NCI-H2107 treated with DMSO at 0.1 percent for 48 hours (cell line): Measurements from ENCODE around the gene NOS1AP.
A peak's percentile ranks its signal among the peaks of the same experiment; 100 is the strongest.
"Not testable (repeated sequence)": the region's sequence is repeated elsewhere in the genome, so short reads cannot be mapped to it uniquely, and the experiment has no call there.

Experiments used
- DNase-seq: peaks from one replicate; lab custom pipeline; 2025; ENCODE audit not compliant: unreplicated experiment; lab: John Stamatoyannopoulos, UW

NOS1AP gene

GRCh38 chr1:162396201-162396906 lies 326.9 kb downstream of the NOS1AP start:
- DNase-seq, result no peak

GRCh38 chr1:162397039-162397448 lies 327.6 kb downstream of the NOS1AP start:
- DNase-seq, result no peak

DNA sequence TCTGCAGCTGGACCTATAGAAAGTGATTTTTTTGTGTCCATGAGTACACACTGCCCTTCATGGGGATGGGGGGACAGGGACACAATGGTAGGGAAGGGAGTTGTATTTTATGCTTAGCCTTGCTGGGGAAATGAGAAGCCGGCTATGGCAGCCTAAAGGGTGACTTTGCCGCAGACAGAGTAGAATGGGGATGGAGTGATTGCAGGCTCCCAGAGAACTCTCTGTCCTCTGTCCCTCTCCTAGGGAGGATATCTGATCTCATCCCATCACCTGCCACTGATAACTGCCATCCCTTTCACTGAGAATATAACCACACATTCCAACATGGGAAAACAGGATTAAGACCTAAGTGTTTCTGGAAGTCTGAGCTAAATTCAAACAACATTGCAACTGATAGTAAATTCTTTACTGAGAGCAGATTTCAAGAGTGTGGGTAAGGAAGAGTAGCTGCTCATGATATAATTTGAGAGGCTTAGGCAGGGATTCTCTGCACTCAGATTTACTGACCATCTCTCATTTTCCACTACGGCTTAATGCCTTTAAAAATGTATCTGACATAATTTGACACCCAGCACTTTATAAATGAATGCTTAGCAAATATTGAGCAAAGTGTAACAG lies 328.6 kb downstream of the NOS1AP start:
- peak; percentile 47 for DNase-seq

DNA sequence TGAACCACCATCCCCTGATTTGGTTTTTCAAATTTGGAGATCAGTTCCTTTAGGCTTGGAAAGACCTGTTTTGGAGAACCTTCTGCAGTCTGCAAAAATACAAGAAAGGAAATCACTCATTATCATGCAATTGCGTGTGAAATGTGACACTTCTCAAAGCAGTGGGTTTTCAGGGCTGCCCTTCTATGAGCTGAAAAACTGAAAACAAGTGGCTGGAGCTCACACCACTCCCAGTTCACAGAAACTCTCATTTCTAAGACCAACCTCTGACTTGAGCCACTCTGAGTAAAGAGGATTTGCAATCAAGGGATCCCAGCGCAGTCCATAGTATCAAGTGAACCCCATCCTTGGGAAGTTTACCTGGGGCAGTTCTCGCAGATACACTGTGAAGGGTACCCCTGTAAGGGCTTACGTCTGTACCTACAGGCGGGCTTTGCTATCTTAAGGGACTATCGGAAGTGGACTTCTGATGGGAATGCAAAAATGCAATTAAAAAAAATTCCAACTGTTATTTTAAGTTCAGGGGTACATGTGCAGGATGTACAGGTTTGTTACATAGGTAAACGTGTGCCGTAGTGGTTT lies 329.6 kb downstream of the NOS1AP start:
- no peak for DNase-seq

DNA sequence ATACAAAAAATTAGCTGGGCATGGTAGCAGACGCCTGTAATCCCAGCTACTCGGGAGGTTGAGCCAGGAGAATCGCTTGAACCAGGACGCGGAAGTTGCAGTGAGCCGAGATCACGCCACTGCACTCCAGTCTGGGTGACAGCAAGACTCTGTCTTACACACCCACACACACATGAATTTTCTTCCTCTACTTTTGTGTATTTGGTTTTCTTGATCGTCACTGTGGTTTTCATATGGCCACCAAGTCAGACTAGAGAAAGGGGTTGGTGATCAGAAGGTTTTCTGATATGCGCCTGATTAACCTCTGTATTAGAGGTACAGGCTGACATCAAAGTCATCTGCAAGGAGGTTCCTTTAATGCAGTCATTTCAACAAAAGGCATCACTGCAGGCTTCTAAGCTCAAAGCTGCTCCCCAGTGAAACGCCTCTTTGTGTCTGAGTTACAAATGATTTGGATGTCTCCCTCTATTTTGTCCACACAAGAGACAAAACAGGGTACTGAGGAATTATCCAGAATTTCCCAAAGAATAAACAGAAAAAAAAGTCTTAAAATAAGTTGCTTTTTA lies 331.4 kb downstream of the NOS1AP start:
- no peak for DNase-seq

DNA sequence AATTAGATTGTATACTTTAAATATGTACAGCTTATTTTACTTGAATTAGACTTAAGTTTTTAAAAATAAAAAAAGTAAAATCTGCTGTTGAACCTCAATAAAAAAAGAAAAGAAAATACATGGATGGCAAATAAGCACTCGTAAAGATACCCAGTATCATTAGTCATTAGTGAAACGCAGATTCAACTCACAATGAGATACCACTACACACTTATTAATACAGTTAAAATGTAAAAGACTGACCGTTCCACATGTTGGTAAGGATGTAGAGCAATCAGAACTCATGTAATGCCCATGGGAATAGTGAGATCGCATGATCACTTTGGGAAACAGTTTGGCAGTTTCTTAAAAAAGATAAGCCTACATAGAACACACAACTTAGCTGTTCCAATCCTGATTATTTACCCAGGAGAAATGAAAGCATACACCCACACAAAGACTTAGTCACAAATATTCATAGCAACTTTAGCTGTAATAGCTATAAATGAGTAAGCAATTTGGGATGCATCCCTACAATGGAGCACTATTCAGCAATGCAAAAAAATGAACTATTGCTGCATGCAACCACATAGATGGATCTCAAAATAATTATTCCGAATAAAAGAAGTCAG lies 335.2 kb downstream of the NOS1AP start:
- no peak for DNase-seq

- DNase-seq, result no peak
Observed at GRCh38 chr1:162405800-162406199, 336.3 kb downstream of the NOS1AP start.

DNA sequence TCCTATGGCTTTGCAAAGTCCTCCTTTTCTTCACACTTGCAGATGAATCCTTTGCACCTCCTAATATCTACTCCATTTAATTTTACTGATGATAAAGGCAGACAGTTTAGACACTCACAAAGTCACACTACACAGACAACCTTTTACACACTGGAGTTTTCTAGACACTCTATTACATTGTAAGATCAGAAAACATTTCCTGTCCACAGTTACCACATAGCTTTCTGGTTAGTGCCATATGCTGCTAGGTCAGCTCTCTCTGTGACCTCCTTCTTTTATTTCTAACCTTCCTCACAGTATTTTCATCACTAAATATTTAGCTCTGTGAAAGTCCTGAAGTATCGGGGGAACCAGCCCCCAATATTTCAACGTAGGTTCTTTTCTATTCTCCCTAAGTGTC lies 337.3 kb downstream of the NOS1AP start:
- no peak for DNase-seq

DNA sequence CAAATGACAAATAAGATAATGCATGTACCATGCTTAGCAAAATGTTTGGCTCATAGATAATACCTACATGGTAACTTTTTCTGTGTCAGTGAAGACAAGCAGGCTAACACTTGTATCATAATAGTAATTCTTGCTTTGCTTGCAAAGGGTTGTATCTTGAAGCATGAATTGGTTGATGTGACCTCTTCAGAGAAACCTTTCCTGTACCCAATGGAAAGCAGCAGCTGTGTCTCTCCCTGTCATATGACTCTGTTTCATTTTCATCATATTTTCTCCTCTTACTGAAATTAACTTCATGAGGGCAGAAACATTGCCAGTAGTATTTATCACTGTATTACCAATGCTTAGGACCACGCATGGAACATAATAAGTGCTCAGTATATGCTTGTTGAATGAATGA lies 338.0 kb downstream of the NOS1AP start:
- no peak for DNase-seq

DNA sequence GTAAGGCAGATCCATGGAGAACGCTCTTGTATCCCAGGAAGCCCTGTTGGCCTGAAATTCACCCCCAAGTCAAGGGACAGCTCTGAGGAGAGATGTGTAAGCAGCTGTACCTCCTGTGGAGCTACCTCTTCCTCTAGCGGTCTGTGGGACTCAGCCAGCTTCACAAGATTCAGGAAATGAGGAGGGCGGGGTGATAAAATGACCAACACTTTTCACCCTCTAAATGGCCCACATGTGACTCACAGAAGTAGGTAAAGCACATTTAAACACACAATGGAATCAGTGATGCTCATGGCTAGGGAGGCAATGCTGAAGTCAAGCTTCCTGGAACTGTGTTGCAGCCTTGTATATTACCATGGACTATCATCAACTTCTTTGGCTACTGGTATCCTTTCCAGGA lies 342.5 kb downstream of the NOS1AP start, which contains the start of gene SH2D1B:
Gene SH2D1B, minus strand, starts transcription at position 135 of the 400 bp plus-strand sequence. Its CDS starts 120 bp downstream, at position 15.
- DNase-seq, result no peak

DNA sequence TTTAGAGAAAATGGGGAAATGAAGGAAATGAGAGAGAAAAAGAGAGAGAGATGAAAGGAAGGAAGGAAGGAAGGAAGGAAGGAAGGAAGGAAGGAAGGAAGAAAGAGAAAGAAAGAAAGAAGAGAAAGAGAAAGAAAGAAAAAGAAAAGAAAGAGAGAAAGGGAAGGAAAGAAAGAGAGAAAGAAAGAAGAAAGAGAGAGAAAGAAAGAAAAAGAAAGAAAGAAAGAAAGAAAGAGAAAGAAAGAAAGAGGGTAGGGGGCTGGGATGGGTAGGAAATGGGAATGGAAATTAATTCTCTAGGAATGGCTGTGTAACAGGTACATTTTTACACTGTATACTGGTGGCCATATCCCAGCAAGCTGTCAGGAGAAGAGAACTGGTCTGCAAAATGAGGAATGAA lies 346.7 kb downstream of the NOS1AP start:
- no peak for DNase-seq

GRCh38 chr1:162416909-162417308 lies 347.4 kb downstream of the NOS1AP start:
- no peak for DNase-seq

DNA sequence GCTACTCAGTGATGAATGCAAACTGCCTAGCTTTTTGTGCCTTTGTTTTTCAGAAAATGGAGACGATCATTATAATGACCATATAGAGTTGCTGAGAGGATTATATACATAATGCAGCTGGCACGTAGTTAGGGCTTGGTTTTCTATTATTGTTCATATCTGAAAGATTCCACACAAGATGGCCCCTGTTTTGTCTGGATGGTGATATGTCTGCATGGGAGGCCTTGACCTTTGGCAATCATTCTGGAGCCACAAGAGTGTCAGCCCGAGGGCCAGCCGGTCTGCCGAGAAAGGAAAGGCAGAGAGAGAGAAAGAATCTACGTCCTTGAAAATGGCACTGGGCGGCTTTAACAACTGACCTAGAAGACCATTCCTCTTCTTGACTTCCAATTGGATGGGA lies 348.2 kb downstream of the NOS1AP start:
- DNase-seq, result no peak

DNA sequence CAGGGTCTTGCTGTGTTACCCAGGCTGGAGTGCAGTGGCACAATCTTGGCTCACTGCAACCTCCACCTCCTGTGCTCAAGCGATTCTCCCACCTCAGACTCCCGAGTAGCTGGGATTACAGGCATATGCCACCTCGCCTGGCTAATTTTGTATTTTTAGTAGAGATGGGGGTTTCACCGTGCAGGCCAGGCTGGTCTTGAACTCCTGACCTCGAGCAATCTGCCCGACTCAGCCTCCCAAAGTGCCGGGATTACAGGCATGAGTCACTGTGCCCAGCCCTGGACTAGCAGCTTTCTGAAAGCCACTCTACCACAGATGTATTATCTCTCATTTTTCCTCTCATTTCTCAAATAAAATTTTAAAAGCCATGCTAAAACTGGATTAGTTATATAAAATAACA lies 349.1 kb downstream of the NOS1AP start:
- not testable (repeated sequence) for DNase-seq

DNA sequence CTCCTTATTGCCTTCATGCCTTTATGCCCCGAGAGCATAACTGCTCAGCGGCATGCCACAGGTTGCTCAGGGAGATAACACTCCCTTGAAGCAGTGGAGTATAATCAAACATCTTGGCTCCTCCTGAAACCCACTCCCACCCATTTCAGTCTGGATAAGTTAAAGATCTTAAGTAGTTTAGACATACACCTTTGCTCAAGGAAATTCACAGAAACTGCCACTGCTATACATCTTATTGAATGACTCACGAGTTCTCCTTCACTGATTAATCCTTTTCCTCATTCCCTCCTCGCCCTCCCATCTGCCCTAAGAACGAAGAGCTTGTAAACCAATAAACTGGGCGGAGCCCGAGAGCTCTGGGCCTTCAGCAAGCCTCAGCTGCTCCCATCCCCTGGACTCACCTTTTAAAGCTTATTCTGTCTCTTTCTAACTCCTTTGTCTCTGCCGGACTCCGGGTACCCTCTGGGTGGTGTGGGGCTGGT lies 350.0 kb downstream of the NOS1AP start:
- DNase-seq, result not testable (repeated sequence)
